Right lobe of liver (tissue), 4 donors: ENCODE results near the gene GLB1L2.
"Not testable (repeated sequence)": the region's sequence is repeated elsewhere in the genome, so short reads cannot be mapped to it uniquely, and the experiment has no call there.

ENCODE experiments used
- CTCF ChIP-seq, 4 donors: fragments of 200-600 bp in 3 of 4; fragments of 450-650 bp in 1 of 4; IDR thresholded peaks; one replicate each; pipeline versions ENCODE4 v1.5.1 to v1.8.0; 2016 to 2022; ENCODE audit warnings: antibody characterized with exemption in 4 of 4, mild to moderate bottlenecking in 2 of 4
- POLR2A ChIP-seq: fragments of 450-650 bp; IDR thresholded peaks from one replicate; pipeline ENCODE4 v1.6.1; 2017; ENCODE audit warnings: antibody characterized with exemption, mild to moderate bottlenecking
- donor health status: DM: no; HTN: no; CAD: no.
- donor health status: DM: no; HTN: no; CAD: no.
- donor health status: DM: no; HTN: yes; CAD: no.

DNA sequence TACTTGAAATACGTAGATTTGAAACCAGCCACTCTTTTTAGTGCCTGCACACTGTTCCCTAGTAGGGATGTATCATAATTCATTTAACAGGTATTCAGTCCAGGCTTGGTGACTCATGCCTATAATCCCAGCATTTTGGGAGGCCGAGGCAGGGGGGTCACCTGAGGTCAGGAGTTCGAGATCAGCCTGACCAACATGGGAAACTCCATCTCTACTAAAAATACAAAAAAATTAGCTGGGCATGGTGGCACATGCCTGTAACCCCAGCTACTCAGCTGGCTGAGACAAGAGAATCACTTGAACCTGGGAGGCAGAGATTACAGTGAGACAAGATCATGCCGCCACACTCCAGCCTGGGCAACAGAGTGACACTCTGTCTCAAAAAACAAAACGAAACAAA is 47.4 kb upstream of the GLB1L2 start:
- TF ChIP-seq CTCF (IDR thresholded peaks at IDR 0.05); POLR2A: not testable (repeated sequence)
